SK-N-MC (cell line): ENCODE data around the gene DNAJC7.
"Not testable (repeated sequence)": the region's sequence is repeated elsewhere in the genome, so short reads cannot be mapped to it uniquely, and the experiment has no call there.

Experiments used
- DNase-seq: peaks from one replicate; pipeline ENCODE4 v3.0.0-alpha.2; 2011; ENCODE audit warnings: low read depth, low spot score
- H3K27ac ChIP-seq: fragments of 200-600 bp; sonication (generic); 2 replicates; pipeline ENCODE4 v1.5.1; 2016; ENCODE audit warnings: mixed run types
- H3K36me3 ChIP-seq: fragments of 200-600 bp; sonication (generic); 2 replicates; pipeline ENCODE4 v1.6.1; 2017; ENCODE audit warnings: antibody characterized with exemption, low read length, mixed read lengths; ENCODE audit not compliant: insufficient read depth
- H3K4me3 ChIP-seq: fragments of 200-600 bp; sonication (generic); 2 replicates; pipeline ENCODE4 v1.5.1; 2016
- H3K9ac ChIP-seq: fragments of 200-600 bp; sonication (generic); 2 replicates; pipeline ENCODE4 v1.8.0; 2017; ENCODE audit warnings: mixed run types, mixed read lengths; ENCODE audit not compliant: insufficient read length
- H3K9me3 ChIP-seq: fragments of 200-600 bp; sonication (generic); 2 replicates; pipeline ENCODE4 v1.6.1; 2017; ENCODE audit warnings: low read depth, mild to moderate bottlenecking, antibody characterized with exemption, low read length, moderate library complexity, mixed read lengths
- EZH2 ChIP-seq: fragments of 200-600 bp; sonication (generic); IDR thresholded peaks from one replicate; pipeline ENCODE4 v1.6.1; 2017; ENCODE audit warnings: antibody characterized with exemption
- FOXP2 ChIP-seq: optimal IDR thresholded peaks from 2 replicates; pipeline ENCODE3; 2011; ENCODE audit warnings: mild to moderate bottlenecking, moderate library complexity; ENCODE audit not compliant: insufficient read depth; ENCODE audit errors: extremely low read length, control extremely low read depth
- POLR2AphosphoS5 ChIP-seq: IDR thresholded peaks from 2 replicates; pipeline ENCODE4 v1.6.1; 2012; ENCODE audit warnings: mild to moderate bottlenecking, low read depth, low read length, borderline replicate concordance

DNAJC7 gene

DNA sequence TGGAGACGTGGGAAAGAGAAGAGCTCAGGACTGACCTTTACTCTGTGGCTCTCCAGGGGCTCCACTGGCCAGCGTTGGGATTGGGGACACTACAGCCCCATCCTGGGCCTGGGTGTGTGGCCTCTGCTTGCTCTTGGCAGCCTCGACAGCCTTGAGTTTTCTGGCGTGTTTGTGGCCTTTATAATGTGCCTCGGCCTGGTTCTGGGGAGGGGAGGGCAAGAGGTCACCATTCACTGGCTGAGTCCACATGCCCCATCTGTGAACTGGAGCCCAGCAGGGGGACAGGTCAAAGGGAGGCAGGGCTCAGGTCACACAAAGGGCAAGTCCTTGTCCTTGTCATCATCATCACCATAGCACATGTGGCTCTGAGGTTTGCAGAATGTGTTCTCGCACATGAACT lies 14.3 kb upstream of the DNAJC7 start:
- TF ChIP-seq EZH2, result no peak
- TF ChIP-seq FOXP2, result no peak
- TF ChIP-seq POLR2AphosphoS5, result no peak

DNA sequence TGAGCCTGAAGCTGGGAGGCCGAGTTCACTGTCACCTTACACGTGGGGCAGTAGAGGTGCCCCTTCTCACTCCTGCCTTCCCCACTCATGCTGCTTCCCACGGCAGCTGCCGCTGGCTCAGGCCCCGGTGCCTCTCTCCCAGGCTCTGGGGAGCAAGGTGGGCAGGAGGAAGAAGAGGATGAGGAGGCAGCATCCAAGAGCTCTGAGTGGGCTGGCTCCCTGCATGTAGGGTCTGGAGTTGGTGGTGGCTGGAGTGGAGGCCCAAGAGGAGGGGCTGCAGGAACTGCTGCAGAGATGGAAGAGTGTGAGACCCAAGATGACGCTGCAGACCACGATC lies 11.5 kb upstream of the DNAJC7 start:
- no peak overlapping the region for H3K27ac ChIP-seq
- DNase-seq, result no peak
- H3K36me3 ChIP-seq, result peaks cover 10% of the 10 kb centered on the region; the same call in 1 of the 2 replicates
- TF ChIP-seq FOXP2 (no peak), POLR2AphosphoS5 (no peak), EZH2 (no peak)
- no peak overlapping the region for H3K4me3 ChIP-seq
- H3K9ac ChIP-seq, result no peak overlapping the region
- no peaks in the 10 kb centered on the region for H3K9me3 ChIP-seq

More for the DNA sequence above, 14.3 kb upstream of the DNAJC7 start:
- H3K9ac ChIP-seq, result no peak overlapping the region
- no peaks in the 10 kb centered on the region for H3K36me3 ChIP-seq
- H3K27ac ChIP-seq, result no peak overlapping the region
- no peak overlapping the region for H3K4me3 ChIP-seq
- H3K9me3 ChIP-seq, result no peaks in the 10 kb centered on the region
- no peak for DNase-seq

DNA sequence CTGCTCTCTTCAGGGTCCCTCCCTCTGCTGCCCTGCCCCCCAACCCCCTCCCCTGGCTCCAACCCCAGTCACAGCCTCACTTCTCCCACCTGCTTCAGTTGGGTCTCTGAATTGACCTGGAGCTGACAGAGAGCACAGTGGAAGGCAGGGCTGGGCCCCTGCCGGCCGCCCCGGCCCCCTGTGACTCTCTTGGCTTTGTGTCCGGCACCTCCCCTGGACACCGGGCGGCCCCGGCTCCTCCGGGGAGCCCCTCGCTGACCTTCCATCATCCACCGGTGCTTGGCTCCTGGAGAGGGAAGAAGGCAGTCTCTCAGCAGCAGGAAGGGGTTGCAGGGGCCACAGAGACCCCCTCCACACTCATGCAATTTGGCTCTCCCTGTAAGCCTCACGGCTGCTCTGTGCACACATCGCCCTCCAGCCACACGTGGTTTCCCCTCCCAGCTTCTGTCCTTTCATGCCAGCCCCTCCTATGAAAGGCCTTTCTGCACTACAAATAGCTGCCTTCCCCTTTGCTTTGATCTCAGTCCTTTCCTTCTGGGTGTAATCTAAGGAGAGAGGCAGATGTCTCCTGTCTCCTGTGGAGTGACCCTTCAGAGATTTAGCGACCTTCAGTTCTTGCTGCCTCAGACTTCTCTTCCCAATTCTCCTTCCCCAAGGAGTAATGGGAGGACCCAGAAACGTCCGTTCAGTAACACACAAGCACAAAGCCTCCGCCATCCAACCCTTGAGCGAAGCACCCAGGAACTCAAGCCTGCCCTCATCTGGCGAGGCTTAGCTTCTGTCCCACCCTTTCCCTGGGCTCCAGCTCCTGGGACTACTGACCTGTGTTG lies 10.9 kb upstream of the DNAJC7 start:
- H3K9ac ChIP-seq, result no peak overlapping the region
- H3K36me3 ChIP-seq, result peaks cover 13% of the 10 kb centered on the region; the same call in 1 of the 2 replicates
- no peak overlapping the region for H3K27ac ChIP-seq
- no peak for DNase-seq
- TF ChIP-seq POLR2AphosphoS5, result no peak
- no peak for TF ChIP-seq FOXP2
- no peak for TF ChIP-seq EZH2
- H3K4me3 ChIP-seq, result no peak overlapping the region
- no peaks in the 10 kb centered on the region for H3K9me3 ChIP-seq

DNA sequence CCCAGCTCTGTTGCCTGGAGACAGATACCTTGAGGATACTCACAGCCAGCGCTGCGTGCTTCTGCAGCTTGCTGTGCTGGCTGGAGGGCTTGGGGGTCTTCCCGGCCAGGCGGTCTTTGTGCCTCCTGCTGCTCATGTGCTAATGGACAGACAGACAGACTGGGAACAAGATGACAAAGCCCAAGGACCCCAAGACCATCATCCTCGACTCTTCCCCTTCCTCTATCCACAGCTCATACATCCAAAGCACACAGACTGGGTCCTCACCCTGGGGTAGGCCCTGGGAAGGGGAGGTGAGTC lies 10.3 kb upstream of the DNAJC7 start:
- H3K36me3 ChIP-seq, result peaks cover 16% of the 10 kb centered on the region; the same call in 1 of the 2 replicates
- H3K27ac ChIP-seq, result no peak overlapping the region
- H3K9ac ChIP-seq, result no peak overlapping the region
- H3K9me3 ChIP-seq, result no peaks in the 10 kb centered on the region
- no peak for DNase-seq
- no peak for TF ChIP-seq EZH2
- TF ChIP-seq POLR2AphosphoS5, result no peak
- TF ChIP-seq FOXP2, result no peak
- H3K4me3 ChIP-seq, result no peak overlapping the region

DNA sequence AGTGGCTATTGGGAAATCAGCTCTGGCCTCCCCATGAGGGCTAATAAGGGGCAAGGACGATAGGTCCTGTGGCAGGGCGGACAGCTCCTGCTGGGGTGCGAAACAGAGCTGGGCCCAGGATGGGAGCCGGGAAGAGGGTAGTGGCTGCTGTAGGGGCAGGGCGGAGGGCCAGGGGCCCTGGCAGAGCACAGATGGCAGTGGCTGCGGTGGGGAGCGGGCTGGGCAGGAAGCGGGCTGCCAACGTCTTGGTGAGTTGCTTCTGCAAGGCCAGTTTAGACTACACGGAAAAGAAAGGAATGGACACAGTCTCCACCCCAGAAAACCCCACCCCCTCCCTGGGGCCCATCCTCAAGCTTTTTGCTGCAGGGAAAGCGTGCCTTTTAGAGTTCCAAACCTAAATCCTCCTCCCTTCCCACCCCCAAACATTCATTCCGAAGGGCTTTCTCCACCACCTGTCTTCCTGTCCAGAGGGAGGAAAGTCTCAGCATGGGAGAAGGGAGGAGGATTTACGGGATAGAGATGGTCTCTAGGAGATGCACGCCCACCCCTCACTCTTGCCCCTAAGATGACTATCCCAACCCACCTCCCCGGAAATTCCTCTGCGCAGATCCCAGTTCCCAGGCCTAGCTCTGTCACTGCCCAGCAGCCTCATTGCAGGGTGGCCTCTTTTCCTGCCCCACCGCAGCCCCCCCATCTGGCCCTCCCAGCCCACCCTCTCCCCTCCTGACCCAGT lies 9.8 kb upstream of the DNAJC7 start:
- DNase-seq, result no peak
- Histone ChIP-seq H3K27ac (no peak overlapping the region), H3K36me3 (peaks cover 21% of the 10 kb centered on the region; the same call in 1 of the 2 replicates), H3K9ac (no peak overlapping the region), H3K9me3 (no peaks in the 10 kb centered on the region), H3K4me3 (no peak overlapping the region)
- no peak for TF ChIP-seq FOXP2
- TF ChIP-seq EZH2, result no peak
- TF ChIP-seq POLR2AphosphoS5, result no peak

DNA sequence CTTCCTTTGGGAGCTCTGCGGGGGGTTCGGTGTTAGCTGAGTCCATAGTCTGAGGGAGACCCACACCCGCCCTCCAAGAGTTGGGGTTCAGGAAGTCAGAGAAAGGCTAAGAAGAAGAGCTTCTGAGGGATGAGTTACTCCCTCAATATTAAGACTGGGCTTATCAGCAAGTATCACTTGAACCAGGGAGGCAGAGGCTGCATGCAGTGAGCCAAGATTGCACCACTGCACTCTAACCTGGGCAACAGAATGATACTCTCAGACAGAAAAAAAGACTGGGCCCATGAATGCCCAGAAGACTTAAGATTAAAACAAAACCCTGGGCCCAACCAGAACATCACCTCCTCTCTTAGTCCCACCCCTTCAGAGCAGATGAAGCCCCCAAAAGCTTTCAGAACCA lies 8.7 kb upstream of the DNAJC7 start:
- H3K27ac ChIP-seq, result no peak overlapping the region
- TF ChIP-seq POLR2AphosphoS5 (no peak), EZH2 (no peak), FOXP2 (no peak)
- no peak overlapping the region for H3K4me3 ChIP-seq
- H3K9me3 ChIP-seq, result no peaks in the 10 kb centered on the region
- no peak for DNase-seq
- no peak overlapping the region for H3K9ac ChIP-seq
- H3K36me3 ChIP-seq, result peaks cover 25% of the 10 kb centered on the region; the same call in 1 of the 2 replicates

DNA sequence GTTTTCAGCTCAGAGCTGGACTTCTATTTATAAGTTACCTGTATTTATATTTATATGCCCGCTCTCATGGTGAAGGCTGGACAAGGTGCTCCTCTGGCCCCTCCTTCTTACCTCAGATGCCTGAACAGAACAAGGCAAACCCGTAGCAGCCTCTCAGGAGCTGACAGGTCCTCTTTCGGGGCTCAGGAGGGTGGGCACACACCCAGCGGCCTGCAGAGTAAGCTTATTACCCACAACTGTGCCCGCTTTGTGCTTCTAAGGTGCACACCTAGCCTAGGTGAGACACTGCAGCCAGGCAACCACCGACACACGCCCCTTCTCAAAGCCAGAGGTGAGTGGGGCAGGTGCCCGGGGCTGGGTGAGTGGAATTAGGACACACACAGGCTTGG lies 7.9 kb upstream of the DNAJC7 start:
- Histone ChIP-seq H3K27ac (no peak overlapping the region), H3K36me3 (peaks cover 25% of the 10 kb centered on the region; the same call in 1 of the 2 replicates), H3K9ac (no peak overlapping the region), H3K4me3 (no peak overlapping the region), H3K9me3 (no peaks in the 10 kb centered on the region)
- no peak for DNase-seq
- no peak for TF ChIP-seq FOXP2
- no peak; the same call in 1 of the 2 replicates for TF ChIP-seq POLR2AphosphoS5
- TF ChIP-seq EZH2, result no peak

DNA sequence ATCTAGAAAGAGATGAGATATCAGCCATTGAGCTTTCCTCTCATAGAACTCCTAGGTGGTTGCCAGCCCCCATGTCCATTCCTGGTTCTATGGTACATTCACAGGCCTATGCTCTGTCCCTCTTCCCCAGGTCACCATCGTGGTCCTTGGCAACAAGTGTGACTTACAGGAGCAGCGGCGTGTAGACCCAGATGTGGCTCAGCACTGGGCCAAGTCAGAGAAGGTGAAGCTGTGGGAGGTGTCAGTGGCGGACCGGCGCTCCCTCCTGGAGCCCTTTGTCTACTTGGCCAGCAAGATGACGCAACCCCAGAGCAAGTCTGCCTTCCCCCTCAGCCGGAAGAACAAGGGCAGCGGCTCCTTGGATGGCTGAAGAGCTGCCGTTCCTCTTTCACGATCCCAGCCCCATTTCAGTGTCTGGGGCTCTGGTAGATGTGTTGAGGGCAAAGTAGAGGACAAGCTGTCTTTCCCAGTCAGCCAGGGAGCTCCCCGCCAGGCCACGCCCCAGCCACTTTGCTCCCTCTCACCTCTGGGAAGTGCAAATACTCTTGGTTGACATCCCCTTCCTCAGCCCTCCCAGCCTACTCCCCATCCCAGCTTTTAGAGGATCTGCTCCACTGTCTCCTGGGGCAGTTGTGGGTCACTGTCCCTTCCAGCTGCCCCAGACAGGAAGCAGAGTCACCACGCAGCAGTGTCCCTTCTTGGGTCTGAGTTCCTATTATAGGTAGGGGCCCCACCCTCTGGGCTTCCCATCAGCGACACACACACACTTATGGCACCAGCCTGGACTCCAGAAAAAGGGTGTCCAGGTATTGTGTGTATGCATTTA lies 6.5 kb upstream of the DNAJC7 start:
- TF ChIP-seq FOXP2 (no peak), POLR2AphosphoS5 (no peak), EZH2 (no peak)
- DNase-seq, result no peak
- Histone ChIP-seq H3K9me3 (no peaks in the 10 kb centered on the region), H3K9ac (no peak overlapping the region), H3K36me3 (peaks cover 25% of the 10 kb centered on the region; the same call in 1 of the 2 replicates), H3K27ac (no peak overlapping the region), H3K4me3 (no peak overlapping the region)

DNA sequence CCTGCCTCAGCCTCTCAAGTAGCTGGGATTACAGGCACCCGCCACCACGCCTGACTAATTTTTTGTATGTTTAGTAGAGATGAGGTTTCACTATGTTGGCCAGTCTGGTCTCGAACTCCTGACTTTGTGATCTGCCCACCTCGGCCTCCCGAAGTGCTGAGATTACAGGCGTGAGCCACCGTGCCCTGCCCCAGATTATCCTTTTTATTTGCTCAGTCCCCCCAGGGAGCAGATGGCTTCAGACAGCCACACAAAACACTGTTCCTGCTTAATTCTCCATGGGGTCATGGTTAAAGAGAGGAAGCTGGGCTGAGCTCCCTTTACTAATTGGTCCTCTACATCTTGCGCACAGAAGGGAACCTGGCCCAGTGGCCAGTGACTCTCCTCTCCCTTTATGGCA lies 3.6 kb upstream of the DNAJC7 start:
- not testable (repeated sequence) for H3K9me3 ChIP-seq, DNase-seq, H3K27ac ChIP-seq
- Histone ChIP-seq H3K36me3 (peaks cover 25% of the 10 kb centered on the region; the same call in 1 of the 2 replicates), H3K4me3 (peak overlapping the region; percentile 93), H3K9ac (peak overlapping the region; percentile 98)
